Activated T-helper 1 cell treated with Interleukin-2 at 50 U/mL for 16 hours (primary cell): ENCODE data around the gene RAB29.

Experiments
- DNase-seq: peaks from one replicate; pipeline ENCODE4 v3.0.0-alpha.2; 2020; ENCODE audit warnings: low read depth

The RAB29 gene

GRCh38 chr1:205794011-205794730, 18.9 kb upstream of the RAB29 start:
- DNase-seq = no peak

- DNase-seq = no peak
Measured at GRCh38 chr1:205792961-205793673, 17.8 kb upstream of the RAB29 start.

- DNase-seq = no peak
Measured at GRCh38 chr1:205792481-205792881, 17.2 kb upstream of the RAB29 start.

GRCh38 chr1:205791568-205792180, 16.4 kb upstream of the RAB29 start:
- peak; percentile 39 for DNase-seq

GRCh38 chr1:205787287-205787916, 12.1 kb upstream of the RAB29 start:
- no peak for DNase-seq

GRCh38 chr1:205786601-205787000, 11.3 kb upstream of the RAB29 start:
- DNase-seq = no peak

GRCh38 chr1:205785446-205785845, 10.2 kb upstream of the RAB29 start:
- no peak for DNase-seq

- no peak for DNase-seq
Measured at GRCh38 chr1:205783904-205784303, 8.6 kb upstream of the RAB29 start.

GRCh38 chr1:205783433-205783795, 8.1 kb upstream of the RAB29 start:
- no peak for DNase-seq

- DNase-seq = no peak
Measured at GRCh38 chr1:205782627-205783432, 7.5 kb upstream of the RAB29 start.

- no peak for DNase-seq
Measured at GRCh38 chr1:205780335-205780734, 5.1 kb upstream of the RAB29 start.

GRCh38 chr1:205777994-205778393, 2.7 kb upstream of the RAB29 start:
- no peak for DNase-seq

GRCh38 chr1:205775717-205776056, 405 bp upstream of the RAB29 start:
- DNase-seq = no peak

- peak; percentile 27 for DNase-seq
Measured at GRCh38 chr1:205774198-205775014, 876 bp downstream of the RAB29 start.

- DNase-seq = no peak
Measured at GRCh38 chr1:205772607-205773032, 2.7 kb downstream of the RAB29 start.

GRCh38 chr1:205770618-205771017, 4.7 kb downstream of the RAB29 start:
- DNase-seq = no peak

GRCh38 chr1:205769641-205770365, 5.5 kb downstream of the RAB29 start:
- no peak for DNase-seq

GRCh38 chr1:205767248-205767647, 8.0 kb downstream of the RAB29 start:
- no peak for DNase-seq

- DNase-seq = no peak
Measured at GRCh38 chr1:205766570-205766969, 8.7 kb downstream of the RAB29 start.

- DNase-seq = no peak
Measured at GRCh38 chr1:205766038-205766437, 9.2 kb downstream of the RAB29 start.

- DNase-seq = no peak
Measured at GRCh38 chr1:205764578-205764977, 10.7 kb downstream of the RAB29 start.
